Stimulated activated CD4-positive, alpha-beta T cell treated with anti-CD3 and anti-CD28 coated beads, Interleukin-1b, Interleukin-23, amount 100 ng/mL, for 24 hours (primary cell): ENCODE measurements around the gene PRSS16.

ENCODE experiments used
- DNase-seq, 4 experiments: peaks; one replicate each; pipeline ENCODE4 v3.0.0-alpha.2; 2020; ENCODE audit warnings: low read depth in 4 of 4, low spot score in 1 of 4

Gene PRSS16

DNA sequence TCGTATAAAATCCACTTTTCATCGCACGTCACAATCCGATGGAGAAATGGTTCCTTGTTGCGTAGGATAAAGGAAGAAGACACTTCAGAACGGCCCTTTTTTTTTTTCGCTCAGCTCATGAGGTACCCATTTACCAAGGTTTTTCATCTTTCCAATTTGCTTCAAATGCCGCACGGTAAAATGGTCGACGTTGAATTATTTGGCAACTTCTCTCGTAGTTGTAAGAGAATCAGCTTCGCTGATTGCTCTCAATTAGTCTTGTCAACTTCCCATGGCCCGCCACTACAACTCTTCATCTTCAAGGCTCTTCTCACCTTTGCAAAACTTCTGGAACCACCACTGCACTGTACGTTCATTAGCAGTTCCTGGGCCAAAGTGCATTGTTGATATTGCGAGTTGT, 35.8 kb downstream of the PRSS16 start:
- no peak for DNase-seq

DNA sequence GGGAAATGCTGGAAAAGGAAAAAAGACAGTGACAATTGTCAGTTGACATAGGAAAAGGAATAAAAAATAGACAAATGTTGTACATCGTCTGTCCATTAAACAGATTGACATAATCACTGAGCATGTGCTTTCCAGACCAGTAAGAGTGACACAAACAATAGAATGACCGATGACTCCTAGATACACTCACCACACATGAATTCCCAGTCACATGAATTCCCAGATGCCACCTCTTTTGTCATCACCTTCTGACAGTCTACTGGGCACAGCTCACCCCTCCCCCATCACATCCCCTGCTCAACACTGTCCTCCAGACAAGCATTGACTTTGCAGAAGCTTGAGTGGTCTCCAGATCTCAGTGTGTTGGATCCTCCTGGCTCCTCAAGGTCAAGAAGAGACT, 38.6 kb downstream of the PRSS16 start:
- no peak for DNase-seq

DNA sequence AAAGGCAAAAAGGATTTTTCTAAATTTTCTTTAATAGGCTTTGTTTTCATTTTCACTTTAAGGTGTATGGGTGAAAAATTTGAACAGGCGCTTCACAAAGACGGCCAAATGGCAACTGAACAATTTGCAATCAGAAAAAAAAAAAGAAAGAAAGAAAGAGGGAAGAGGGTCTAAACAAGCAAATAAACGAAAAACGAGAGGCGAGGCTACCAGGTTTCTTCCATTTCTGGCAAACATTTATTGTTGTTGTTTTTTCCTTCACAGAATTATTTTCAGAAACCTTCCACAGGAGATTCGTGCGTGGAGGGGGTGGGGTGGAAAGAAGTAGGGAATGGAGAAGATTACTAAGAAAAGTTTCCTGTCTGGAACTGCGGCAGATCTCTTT, 40.2 kb downstream of the PRSS16 start:
- no peak for DNase-seq

GRCh38 chr6:27288136-27289044, 40.9 kb downstream of the PRSS16 start:
- DNase-seq, result no peak

DNA sequence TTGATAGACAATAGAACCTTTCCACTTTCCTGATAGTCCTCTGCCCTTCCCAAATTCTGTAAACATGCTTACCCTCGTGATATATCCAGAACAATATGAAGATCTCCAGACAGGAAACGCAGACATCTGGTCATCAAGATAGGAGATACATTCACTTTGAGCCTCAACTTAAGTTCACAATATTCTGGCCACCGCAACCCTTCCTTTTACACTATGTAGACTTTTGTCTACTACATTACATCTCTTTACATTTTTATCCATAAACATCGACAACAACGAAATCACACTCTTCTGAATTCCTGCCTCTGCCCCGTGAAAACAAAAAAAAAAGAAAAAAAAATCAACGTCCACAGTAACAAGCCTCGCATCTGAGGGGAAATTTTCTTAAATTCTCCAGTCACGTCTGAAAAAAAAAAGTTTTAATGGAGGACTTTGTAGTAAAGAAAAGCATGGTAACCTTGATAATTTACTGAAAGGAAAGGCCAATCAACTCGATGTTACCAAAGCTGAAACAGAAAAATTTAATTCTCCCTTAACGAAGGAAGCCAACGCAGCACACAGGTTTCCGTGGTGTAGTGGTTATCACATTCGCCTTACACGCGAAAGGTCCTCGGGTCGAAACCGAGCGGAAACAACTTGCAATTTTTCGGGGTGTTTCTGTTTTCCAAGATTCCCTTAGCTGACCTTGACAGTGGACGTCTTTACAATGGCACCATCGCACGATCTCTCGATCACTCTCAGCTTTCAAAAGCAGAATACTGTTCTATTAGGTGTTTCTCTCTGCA, 42.8 kb downstream of the PRSS16 start:
- no peak for DNase-seq

DNA sequence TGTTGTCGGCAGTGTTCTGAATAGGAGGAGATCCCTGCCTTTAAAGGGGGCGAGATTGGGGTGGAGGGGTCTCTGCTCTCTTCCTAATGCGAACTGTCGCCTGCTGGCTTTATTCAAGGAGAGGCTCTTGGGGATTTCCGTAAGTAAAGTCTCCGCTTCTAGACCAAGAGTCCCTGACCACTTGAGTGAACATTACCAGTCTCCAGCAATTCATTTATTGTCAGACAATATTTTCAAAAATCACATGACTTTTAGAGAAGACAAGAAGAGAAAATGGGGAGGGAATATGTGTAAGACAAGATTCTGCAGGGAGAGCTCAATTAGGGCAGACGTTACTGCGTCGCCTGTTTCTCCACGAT, 43.3 kb downstream of the PRSS16 start:
- no peak for DNase-seq

DNA sequence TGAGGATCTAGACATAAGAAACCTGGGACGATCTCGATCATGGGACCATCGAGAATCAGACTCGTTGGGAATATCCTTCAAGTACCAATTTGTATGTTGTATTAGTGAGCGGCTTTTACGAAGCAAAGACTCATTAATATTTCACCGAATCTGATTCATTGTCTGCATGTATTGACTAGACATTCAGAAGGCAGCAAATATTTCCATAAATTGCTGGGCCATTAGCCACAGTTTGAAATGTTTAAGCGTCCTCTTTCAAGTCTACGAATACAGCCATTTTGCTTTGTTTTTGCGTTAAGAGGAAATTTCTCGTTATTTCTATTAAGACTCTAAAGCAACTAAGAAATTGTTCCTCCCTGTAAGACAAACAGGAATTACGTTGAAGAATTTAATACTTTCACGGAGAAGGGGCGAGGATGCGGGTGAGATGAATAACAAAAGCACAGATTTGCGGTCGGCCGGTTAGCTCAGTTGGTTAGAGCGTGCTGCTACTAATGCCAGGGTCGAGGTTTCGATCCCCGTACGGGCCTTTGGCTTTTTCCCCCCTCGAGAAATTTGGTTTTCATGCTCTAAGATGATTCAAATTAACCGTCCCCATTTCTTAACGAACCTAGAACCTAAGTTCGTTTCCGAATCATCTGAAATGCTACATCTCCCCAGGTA, 46.1 kb downstream of the PRSS16 start:
- no peak for DNase-seq

DNA sequence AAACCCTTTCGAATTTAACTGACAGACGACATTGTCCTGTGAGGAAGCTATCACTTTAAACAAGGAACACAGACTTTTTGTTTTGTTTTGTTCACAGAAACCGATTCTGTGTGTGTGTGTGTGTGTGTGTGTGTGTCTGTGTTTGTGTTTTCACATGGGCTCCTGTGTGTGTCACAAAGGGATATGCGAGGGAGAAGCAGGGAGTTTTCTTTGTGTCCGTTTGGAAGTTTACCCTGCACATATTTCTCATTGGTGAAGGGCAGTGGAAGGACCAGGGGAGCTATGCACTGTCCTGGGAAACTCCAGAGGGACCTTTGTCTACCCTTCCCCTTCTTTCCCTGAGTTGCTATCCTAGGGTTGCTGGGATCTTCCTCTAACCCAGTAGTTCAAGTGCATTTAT, 46.9 kb downstream of the PRSS16 start:
- no peak for DNase-seq

GRCh38 chr6:27295301-27296079, 48.0 kb downstream of the PRSS16 start:
- no peak for DNase-seq

DNA sequence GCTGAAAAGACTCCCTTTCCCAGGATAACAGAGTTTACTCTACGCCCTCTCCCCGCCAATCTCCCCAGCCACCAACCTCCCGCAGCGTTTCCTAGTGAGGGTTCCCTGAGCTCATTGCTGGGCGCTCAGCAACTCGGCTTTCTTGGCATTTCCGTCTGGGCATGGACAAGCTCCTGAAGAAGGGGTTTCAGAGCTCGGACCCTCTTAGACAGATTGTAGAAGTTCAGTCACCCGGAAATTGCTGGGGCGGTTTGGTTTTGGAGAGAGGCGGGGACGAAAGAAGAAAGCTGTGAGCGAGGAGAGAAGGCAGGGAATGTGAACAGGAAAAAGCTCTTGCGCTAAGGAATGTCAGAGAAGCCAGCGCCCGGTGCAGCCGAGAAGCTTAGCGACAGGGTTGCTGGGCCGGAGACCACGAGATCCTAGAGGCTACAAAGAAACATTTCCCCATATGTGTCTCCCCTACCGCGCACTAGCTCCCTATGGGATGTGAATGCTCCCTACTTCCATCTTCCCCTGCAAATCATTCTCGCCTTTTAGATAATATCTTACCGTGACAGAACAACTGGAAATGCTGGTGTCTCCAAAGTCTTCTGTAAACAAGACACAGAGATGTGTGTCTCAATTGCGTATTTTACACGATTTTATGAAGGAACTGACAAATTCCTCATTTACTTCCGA, 48.7 kb downstream of the PRSS16 start:
- no peak for DNase-seq

GRCh38 chr6:27297484-27297856, 50.0 kb downstream of the PRSS16 start:
- DNase-seq, result no peak

- DNase-seq, result no peak
Observed at GRCh38 chr6:27297857-27298730, 50.6 kb downstream of the PRSS16 start.

- DNase-seq, result no peak
Observed at GRCh38 chr6:27303613-27304272, 56.2 kb downstream of the PRSS16 start.
